NT2/D1 (cell line): ENCODE measurements around the gene DHX38.

Source experiments
- DNase-seq: peaks from one replicate; pipeline ENCODE4 v3.0.0-alpha.2; 2011; ENCODE audit warnings: low read depth, low spot score
- H3K27me3 ChIP-seq: 2 replicates; pipeline ENCODE4 v1.6.0; 2011; ENCODE audit warnings: mild to moderate bottlenecking; ENCODE audit not compliant: insufficient read length, insufficient read depth
- H3K36me3 ChIP-seq: 2 replicates; pipeline ENCODE4 v1.6.1; 2011; ENCODE audit warnings: mild to moderate bottlenecking, low read length, mixed read lengths; ENCODE audit not compliant: insufficient read depth, insufficient read length
- H3K4me1 ChIP-seq: 2 replicates; pipeline ENCODE4 v1.5.1; 2011; ENCODE audit not compliant: insufficient read depth, insufficient read length
- H3K4me3 ChIP-seq: 2 replicates; pipeline ENCODE4 v1.5.1; 2011; ENCODE audit warnings: low read depth; ENCODE audit not compliant: insufficient read length
- H3K9ac ChIP-seq: 2 replicates; pipeline ENCODE4 v1.6.0; 2011; ENCODE audit warnings: low read depth; ENCODE audit not compliant: insufficient read length
- H3K9me3 ChIP-seq: 2 replicates; pipeline ENCODE4 v1.5.1; 2011; ENCODE audit warnings: mild to moderate bottlenecking, low read length; ENCODE audit not compliant: insufficient read depth
- SUZ12 ChIP-seq: IDR thresholded peaks from 2 replicates; pipeline ENCODE4 v1.6.1; 2011; ENCODE audit not compliant: insufficient read length, insufficient read depth; ENCODE audit errors: extremely low read depth
- YY1 ChIP-seq: IDR thresholded peaks from 2 replicates; pipeline ENCODE4 v1.6.1; 2011; ENCODE audit not compliant: insufficient read length, insufficient read depth
- ZNF274 ChIP-seq: IDR thresholded peaks from 2 replicates; pipeline ENCODE4 v1.6.1; 2011; ENCODE audit warnings: mild to moderate bottlenecking, low read depth, low read length

Gene DHX38

GRCh38 chr16:72132726-72133125 is 39.1 kb downstream of the DHX38 start:
- TF ChIP-seq SUZ12: no peak
- no peak for TF ChIP-seq ZNF274
- TF ChIP-seq YY1: no peak
- no peaks in the 10 kb centered on the region for H3K4me1 ChIP-seq
- H3K9me3 ChIP-seq: no peaks in the 10 kb centered on the region
- no peaks in the 10 kb centered on the region for H3K27me3 ChIP-seq
- no peaks in the 10 kb centered on the region for H3K36me3 ChIP-seq
- H3K4me3 ChIP-seq: no peak overlapping the region
- H3K9ac ChIP-seq: no peak overlapping the region
- DNase-seq: no peak

- H3K9me3 ChIP-seq: no peaks in the 10 kb centered on the region
- no peak for DNase-seq
- no peak overlapping the region for H3K9ac ChIP-seq
- H3K27me3 ChIP-seq: no peaks in the 10 kb centered on the region
- no peaks in the 10 kb centered on the region for H3K36me3 ChIP-seq
- H3K4me3 ChIP-seq: no peak overlapping the region
- no peaks in the 10 kb centered on the region for H3K4me1 ChIP-seq
- TF ChIP-seq ZNF274: no peak
- no peak for TF ChIP-seq YY1
- TF ChIP-seq SUZ12: no peak
These were observed 40.9 kb downstream of the DHX38 start for GRCh38 chr16:72134507-72134906.

GRCh38 chr16:72137380-72138063 is 43.9 kb downstream of the DHX38 start:
- Histone ChIP-seq H3K27me3 (no peaks in the 10 kb centered on the region), H3K9me3 (no peaks in the 10 kb centered on the region), H3K36me3 (no peaks in the 10 kb centered on the region), H3K4me1 (no peaks in the 10 kb centered on the region), H3K4me3 (no peak overlapping the region), H3K9ac (no peak overlapping the region)
- DNase-seq: no peak
- no peak for TF ChIP-seq YY1
- no peak for TF ChIP-seq ZNF274
- TF ChIP-seq SUZ12: no peak

- Histone ChIP-seq H3K4me1 (no peaks in the 10 kb centered on the region), H3K36me3 (no peaks in the 10 kb centered on the region), H3K4me3 (no peak overlapping the region), H3K27me3 (no peaks in the 10 kb centered on the region), H3K9me3 (no peaks in the 10 kb centered on the region), H3K9ac (no peak overlapping the region)
- TF ChIP-seq ZNF274 (no peak), YY1 (no peak), SUZ12 (no peak)
- DNase-seq: no peak
These were observed 44.5 kb downstream of the DHX38 start for GRCh38 chr16:72138064-72138572.

GRCh38 chr16:72139908-72140307 is 46.3 kb downstream of the DHX38 start:
- Histone ChIP-seq H3K4me3 (no peak overlapping the region), H3K36me3 (no peaks in the 10 kb centered on the region), H3K9ac (no peak overlapping the region), H3K27me3 (no peaks in the 10 kb centered on the region), H3K9me3 (no peaks in the 10 kb centered on the region), H3K4me1 (no peaks in the 10 kb centered on the region)
- DNase-seq: no peak
- no peak for TF ChIP-seq YY1
- TF ChIP-seq SUZ12: no peak
- TF ChIP-seq ZNF274: no peak

- no peak for TF ChIP-seq SUZ12
- TF ChIP-seq ZNF274: no peak
- no peak for TF ChIP-seq YY1
- DNase-seq: no peak
These were observed 48.8 kb downstream of the DHX38 start for GRCh38 chr16:72142476-72142875.

GRCh38 chr16:72149676-72150464 is 56.2 kb downstream of the DHX38 start:
- no peak overlapping the region for H3K9ac ChIP-seq
- no peaks in the 10 kb centered on the region for H3K9me3 ChIP-seq
- TF ChIP-seq SUZ12: no peak
- no peak for TF ChIP-seq ZNF274
- TF ChIP-seq YY1: no peak
- H3K4me3 ChIP-seq: no peak overlapping the region
- no peaks in the 10 kb centered on the region for H3K4me1 ChIP-seq
- DNase-seq: no peak
- H3K27me3 ChIP-seq: no peaks in the 10 kb centered on the region
- no peaks in the 10 kb centered on the region for H3K36me3 ChIP-seq

More at GRCh38 chr16:72142476-72142875, 48.8 kb downstream of the DHX38 start:
- H3K9ac ChIP-seq: no peak overlapping the region
- H3K4me1 ChIP-seq: no peaks in the 10 kb centered on the region
- H3K4me3 ChIP-seq: no peak overlapping the region
- H3K9me3 ChIP-seq: no peaks in the 10 kb centered on the region
- H3K27me3 ChIP-seq: no peaks in the 10 kb centered on the region
- H3K36me3 ChIP-seq: no peaks in the 10 kb centered on the region
